Measurements from ENCODE around the gene ZKSCAN1.
A peak's percentile ranks its signal among the peaks of the same experiment; 100 is the strongest.

ZKSCAN1 gene

DNA sequence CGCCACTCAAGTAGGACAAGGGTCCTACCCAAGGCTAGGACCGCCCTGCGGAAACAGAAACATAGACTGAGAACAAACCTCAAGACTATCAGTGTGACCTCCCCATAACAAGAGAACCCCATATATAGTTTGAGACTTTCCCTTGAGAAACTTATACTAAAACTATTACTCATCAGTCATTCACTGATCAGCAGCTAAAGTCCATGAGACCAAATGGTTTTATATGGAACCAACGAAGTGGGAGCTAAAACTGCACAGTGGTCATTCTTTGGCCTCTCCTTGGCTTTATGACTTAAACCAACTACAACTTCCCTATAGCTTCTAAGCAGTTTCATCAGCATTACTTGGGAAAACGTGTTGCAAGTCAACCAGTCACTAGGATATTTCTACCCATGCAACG, 20.5 kb downstream of the ZKSCAN1 start:
- DNase-seq (ENCODE audit: low read depth, low spot score): no peak

DNA sequence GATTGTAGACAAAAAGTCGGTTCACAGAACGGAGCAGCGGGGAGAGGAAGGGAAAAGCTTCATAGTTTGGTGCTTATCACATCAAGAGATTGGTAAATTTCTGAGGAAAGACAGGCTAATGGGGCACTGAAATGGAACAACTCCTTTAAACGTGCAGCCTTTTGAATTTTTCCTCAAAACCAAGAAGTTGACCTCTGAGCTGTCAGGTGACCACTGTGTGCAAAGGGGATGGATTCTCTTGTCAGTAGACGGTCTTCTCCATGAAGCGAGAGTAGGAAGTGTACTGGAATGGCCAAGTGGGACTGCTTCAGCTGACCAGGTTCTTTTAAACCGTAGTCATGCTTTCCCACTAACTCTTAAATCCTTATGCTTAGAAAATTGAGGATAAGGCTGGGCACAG, 22.9 kb downstream of the ZKSCAN1 start:
- no peak for DNase-seq (ENCODE audit: low read depth, low spot score)

DNA sequence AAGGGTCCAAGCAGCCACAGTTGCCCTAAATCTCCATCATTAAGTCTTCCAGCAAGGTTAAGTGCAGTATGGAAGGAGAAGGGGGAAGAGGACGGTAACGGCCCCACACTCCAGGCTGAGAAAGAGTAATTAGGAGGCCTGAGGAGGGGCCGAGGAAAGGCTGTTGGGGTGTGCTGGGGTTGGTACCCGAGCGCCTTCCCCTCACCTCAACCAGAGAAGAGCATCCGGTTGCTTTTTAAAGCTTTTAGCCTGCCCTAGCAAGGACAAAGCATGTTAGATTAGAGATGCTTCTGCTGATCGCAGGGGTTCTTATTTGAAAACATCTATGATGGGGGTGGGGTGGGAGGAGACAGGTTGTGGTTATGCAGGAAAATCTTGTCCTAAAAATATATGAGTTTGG, 25.2 kb downstream of the ZKSCAN1 start:
- DNase-seq (ENCODE audit: low read depth, low spot score): no peak

DNA sequence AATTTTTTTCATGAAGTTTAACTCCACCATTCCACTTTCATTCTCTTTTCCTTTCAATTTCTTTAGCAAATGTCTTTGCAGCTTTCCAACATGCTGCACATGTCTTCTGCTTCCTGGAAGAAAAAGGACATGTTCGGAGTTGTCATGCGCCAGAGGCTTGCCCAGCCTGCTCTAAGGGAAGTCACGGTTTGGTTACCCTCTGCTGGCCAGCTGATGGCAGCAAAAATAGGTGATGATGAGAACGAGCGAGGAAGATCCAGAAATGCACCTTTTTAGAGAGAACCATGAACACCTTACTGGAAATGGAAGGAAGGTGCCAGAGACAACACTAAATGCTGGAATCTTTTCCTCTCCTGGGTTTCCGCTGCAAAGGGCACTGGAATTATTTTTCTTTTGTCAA, 29.3 kb downstream of the ZKSCAN1 start:
- no peak for DNase-seq (ENCODE audit: low read depth, low spot score)

DNA sequence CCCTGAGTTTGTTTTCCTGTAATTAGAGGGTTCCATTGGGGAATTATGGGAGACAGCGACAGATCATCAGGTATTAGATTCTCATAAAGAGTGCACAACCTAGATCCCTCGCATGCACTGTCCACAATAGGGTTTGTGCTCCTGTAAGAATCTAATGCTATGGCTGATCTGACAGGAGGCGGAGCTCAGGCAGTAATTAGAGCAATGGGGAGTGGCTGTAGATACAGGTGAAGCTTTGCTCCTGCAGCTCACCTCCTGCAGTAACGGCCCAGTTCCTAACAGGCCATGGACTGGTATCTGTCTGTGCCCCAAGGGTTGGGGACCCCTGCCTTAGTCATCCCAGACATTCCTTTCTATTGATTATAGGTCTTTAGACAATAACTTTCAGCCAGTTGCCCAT, 33.3 kb downstream of the ZKSCAN1 start:
- no peak for DNase-seq (ENCODE audit: low read depth, low spot score)

DNA sequence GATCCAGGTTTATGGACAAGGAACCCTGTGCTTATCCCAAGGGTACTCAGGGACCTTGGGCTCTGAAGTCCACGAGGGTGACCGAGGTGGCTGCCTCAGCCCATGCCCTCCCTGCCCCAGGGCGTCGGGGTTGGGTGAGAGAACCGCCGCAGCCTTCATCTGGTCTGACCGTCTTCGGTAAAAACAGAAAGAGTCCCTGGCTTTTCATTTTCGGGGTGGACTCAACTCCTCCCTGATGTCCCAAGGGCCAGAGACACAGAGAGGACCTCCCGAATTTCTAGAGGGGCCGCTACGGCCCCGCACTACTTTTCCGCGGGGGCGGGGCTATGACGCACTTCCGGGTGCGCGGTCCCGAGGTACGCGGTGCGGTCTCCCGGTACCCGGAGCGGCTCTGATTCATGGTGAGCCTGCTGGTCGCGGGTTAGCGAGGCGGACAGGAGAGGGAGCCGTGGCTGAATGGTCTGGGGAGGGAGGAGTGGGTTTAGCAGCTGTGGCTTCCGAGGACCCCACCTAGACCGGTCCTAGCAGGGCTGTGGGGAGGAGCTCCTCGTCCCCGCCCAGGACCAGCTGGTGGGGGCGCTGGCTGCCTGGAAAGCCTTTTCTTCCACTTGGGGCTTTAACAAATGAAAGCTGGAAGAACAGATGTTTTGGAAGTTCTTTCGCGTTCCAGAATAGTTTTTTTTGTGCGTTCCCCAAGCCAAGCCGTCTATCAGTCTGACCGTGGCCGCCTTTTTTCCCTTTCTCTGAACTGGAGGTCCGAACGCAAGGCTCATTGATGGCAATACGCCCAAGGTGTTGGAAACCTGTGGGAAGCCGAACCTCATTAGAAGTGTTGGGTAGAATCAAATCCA, 34.3 kb downstream of the ZKSCAN1 start, which contains the start of gene ZSCAN21:
TSS of gene ZSCAN21 (plus strand) at position 334 of the 851 bp plus-strand sequence. CDS start 7,233 bp downstream, outside the sequence.
- DNase-seq (ENCODE audit: low read depth, low spot score): peak; percentile 93

DNA sequence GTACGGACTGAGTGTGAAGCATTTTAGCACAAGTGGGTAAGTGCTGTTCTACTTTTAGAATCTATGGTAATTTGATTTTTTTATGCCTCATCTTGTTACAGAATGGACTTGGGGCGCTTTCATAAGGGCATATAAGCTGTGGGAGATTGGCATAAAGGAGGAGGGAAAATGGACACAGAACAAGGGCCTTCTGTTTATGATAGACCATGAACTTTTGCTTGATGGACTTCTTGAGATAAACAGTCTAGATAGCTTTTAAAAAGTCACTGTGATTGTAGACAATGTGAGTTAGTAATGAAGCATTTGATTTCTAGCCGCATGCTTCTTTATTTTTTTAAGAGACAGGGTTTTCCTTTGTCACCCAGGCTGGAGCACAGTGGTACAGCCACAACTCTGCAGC, 36.2 kb downstream of the ZKSCAN1 start:
- no peak for DNase-seq (ENCODE audit: low read depth, low spot score)

DNA sequence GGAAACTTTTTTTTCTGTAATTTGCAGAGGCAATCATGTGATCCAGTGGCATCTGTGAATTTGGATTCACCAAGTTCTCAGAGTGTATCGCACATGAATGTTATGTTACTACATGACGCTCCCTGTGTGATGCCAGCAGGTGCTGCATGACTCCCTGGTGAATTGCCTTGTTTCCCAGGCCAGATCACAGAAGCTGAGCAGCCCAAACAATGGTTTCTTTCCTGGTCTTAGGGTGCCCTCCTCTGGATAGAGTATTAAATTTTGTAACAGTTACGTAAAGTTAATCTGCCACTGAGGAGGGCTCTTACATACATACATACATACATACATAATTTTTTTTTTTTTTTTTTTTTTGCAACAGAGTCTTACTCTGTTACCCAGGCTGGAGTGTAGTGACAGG, 37.8 kb downstream of the ZKSCAN1 start:
- peak; percentile 32 for DNase-seq (ENCODE audit: low read depth, low spot score)

DNA sequence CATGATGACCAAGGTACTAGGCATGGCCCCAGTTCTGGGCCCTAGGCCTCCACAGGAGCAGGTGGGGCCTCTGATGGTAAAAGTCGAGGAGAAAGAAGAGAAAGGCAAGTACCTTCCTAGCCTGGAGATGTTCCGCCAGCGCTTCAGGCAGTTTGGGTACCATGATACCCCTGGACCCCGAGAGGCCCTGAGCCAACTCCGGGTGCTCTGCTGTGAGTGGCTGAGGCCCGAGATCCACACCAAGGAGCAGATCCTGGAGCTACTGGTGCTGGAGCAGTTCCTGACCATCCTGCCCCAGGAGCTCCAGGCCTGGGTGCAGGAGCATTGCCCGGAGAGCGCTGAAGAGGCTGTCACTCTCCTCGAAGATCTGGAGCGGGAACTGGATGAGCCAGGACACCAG, 41.6 kb downstream of the ZKSCAN1 start:
- DNase-seq (ENCODE audit: low read depth, low spot score): no peak

DNA sequence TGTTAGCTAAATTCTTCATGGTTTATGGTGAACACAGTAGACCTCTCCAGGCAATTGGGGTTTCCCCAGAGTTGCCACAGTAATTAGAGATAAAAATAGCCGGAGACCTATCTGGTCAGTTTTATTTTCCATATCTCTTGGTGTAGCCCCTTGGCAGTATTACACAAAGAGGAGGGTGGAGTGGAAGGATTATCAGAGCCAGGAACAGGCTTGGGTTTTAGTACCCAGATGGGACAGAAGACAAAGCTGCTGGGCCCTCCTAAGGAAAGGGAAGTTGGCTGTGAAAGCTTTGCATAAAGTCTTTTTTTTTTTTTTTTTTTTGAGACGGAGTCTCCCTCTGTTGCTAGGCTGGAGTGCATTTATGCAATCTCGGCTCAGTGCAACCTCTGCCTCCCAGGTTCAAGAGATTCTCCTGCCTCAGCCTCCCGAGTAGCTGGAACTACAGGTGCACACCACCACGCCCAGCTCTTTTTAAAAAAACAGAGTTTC, 43.9 kb downstream of the ZKSCAN1 start:
- no peak for DNase-seq (ENCODE audit: low read depth, low spot score)

DNA sequence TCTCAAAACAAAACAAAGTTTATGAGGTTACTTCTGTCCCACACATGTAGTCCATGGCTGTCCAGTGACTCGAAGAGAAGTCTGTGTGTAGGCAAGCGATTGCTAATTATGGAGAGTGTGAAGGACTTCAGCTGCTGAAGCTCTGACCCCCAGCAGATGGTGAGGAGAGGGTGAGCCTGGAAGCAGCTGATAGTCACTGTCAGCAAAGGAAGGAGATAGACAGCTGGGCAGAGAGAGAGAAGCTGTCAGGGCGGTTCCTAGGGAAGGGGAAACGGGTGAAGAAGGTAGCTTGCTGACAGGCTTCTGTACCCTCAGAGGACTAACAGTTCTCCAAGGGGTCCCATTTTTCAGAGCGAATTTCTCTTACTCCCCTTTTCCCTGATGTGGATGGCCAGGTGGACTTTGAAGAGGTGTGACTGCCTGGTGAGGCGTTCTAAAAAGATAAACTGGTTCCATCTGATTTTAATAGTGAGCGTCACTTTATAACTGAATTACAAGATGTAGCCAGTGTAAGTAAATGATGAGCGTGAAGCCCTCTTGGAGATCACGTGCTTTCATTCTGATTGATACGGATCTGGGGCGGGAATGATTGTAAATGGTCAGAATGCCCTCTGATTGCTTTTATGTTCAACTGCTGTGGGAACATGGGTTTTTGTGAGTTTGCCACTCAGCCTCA, 46.3 kb downstream of the ZKSCAN1 start:
- DNase-seq (ENCODE audit: low read depth, low spot score): no peak

DNA sequence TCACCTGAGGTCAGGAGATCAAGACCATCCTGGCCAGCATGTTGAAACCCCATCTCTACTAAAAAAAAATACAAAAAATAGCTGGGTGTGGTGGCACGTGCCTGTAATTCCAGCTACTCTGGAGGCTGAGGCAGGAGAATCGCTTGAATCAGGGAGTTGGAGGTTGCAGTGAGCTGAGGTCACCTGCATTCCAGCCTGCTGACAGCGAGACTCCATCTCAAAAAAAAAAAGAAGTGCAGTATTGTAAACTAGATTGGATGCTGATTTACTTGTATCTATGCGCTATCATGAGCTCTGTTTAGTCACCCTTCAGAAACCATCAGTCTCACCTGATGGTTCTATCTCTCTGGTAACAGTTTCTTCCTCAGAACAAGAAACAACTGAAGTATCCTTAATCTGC, 48.0 kb downstream of the ZKSCAN1 start:
- no peak for DNase-seq (ENCODE audit: low read depth, low spot score)

DNA sequence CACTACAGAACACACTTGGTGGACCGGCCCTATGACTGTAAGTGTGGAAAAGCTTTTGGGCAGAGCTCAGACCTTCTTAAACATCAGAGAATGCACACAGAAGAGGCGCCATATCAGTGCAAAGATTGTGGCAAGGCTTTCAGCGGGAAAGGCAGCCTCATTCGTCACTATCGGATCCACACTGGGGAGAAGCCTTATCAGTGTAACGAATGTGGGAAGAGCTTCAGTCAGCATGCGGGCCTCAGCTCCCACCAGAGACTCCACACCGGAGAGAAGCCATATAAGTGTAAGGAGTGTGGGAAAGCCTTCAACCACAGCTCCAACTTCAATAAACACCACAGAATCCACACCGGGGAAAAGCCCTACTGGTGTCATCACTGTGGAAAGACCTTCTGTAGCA, 48.8 kb downstream of the ZKSCAN1 start:
- no peak for DNase-seq (ENCODE audit: low read depth, low spot score)

DNA sequence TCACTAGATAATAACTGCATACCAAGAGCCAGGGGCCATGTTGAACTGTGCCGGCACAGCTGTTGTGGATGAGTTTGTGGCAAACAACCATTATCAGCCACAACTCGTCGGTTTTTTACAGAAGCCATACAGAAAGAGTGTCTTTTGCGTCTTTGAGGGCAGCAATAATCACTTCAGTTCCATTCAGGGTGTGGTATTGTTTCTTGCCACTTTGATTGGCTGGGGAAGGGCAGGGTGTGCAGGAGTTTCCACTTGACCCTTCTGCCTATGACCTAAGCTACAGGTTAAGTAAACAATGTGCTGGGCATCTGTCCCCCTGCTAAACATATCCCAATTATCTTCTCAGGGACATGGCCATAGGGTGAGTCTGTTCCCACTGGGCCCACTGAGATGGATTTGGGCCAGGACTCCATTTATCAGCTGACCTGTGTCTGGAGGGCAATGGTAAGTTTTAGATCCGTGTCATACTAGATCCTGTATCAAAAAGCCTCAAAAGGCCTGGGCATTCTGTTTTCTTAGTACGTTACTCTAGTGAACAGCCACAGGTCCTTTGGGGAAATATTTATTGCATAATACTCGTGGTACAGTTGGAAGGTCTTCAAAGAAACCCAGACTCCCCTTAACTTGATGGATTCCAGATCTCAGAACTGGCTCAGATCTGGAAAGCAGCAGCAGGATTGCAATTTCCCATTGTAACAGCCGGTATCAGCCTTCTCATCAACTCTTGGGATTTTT, 50.2 kb downstream of the ZKSCAN1 start:
- peak; percentile 49 for DNase-seq (ENCODE audit: low read depth, low spot score)

DNA sequence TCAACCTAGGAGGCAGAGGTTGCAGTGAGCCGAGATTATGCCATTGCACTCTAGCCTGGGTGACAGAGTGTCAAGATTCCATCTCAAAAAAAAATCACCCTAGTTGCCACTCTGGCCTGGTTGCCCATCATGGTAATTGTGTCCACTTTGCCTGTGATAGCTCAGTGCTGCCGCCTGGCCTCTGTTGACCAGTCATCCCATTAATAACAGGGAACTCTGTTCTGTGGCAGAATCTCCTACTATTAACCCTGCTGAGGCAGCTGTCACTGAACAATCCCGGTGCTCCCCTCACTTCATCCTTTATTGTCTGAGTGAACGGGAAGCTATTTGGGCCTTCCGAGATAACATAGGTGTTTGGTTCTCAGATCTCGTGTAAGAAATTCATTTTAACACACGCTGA, 51.6 kb downstream of the ZKSCAN1 start:
- no peak for DNase-seq (ENCODE audit: low read depth, low spot score)

DNA sequence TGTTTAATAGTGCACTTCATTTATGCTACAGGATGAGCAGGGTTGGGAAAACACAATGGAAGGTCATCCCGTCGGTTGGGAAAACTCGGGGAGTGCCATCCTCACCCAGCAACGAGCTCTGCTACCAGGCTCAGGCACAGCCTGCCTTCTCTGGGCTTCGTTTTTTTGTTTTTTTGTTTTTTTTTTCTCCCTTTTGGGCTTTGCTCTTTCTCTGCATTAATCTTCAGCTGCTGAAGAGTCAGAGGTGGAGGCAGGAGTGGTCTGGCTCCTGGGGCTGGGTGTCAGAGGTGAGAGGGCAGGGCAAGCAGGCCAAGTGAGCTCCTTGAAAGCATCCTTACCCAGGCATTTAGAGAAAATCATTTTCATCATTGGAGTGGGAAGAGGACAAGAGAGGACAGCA, 54.6 kb downstream of the ZKSCAN1 start:
- DNase-seq (ENCODE audit: low read depth, low spot score): no peak

DNA sequence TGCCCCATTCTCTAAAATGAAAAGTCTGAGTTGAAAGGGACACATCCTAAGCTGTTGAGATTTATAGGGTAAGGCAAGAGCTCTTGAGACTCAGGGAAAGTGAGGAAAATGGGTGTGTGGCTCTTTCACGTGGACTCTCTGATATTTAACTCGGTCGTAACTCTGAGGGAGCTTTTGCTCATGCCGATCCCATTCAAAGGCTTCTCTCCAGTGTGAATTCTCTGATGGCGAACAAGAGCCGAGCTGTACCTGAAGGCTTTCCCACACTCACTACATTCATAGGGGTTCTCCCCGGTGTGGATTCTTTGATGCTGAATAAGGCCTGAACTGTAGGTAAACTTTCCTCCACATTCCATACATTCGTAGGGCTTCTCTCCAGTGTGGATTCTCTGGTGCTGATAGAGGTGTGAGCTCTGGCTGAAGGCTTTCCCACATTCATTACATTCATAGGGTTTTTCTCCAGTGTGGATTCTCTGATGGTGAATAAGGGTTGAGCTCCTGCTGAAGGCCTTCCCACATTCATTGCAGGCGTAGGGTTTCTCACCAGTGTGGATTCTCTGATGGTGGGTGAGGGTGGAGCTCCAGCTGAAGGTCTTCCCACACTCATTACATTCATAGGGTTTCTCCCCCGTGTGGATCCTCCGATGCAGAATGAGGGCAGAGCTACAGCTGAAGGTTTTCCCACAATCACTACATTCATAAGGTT, 55.8 kb downstream of the ZKSCAN1 start:
- DNase-seq (ENCODE audit: low read depth, low spot score): no peak

DNA sequence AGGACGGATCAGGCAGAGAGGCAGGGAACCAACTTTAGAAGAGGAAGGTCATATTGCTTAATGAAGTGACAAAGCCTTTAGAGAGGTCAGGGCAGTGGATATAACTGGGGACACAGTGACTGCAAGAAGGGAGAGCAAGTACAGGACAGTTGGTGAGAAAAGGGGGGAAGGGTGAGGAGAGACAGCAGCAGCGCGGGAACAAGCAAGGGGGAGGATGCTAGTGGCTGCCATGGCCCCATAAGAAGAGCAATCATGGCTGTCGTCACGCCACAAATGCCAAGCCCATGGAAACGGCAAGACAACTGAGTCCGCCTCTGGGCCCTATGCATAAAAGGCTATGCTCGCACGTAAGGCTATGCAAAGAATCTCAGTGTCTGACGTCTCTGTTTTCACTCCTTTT, 57.1 kb downstream of the ZKSCAN1 start:
- DNase-seq (ENCODE audit: low read depth, low spot score): no peak

DNA sequence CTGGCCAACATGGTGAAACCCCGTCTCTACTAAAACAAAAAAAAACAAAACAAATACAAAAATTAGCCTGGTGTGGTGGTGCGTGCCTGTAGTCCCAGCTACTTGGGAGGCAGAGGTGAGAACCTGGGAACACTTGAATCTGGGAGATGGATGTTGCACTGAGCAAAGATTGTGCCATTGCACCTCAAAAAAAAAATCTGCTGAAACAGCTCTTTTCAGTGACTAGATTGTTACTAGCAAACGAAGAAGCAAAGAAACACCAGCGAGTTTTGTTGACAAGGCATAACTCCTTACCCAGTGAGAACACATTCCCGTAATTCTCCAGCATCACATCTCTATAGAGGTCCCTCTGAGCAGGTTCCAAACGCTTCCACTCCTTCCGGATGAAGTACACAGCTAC, 59.4 kb downstream of the ZKSCAN1 start:
- no peak for DNase-seq (ENCODE audit: low read depth, low spot score)

DNA sequence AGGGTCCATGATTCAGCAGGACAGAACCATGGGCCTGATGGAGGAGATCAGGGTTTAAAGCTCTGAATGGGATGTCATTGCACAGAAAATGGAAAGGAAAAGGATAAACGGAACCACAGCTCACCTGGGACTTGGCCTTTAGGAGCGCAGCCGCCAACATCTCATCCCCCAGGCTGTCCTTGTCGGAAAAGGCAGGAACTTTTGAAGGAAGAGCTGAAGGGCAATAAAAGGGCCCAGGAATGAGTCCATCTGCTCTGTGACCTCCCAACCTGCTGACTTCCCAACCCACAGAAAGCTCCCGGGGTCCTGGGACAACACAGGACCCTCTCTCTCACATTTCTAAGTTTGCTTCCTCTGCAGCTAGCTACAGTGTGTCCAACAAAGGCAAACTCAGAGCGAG, 60.0 kb downstream of the ZKSCAN1 start:
- DNase-seq (ENCODE audit: low read depth, low spot score): no peak

DNA sequence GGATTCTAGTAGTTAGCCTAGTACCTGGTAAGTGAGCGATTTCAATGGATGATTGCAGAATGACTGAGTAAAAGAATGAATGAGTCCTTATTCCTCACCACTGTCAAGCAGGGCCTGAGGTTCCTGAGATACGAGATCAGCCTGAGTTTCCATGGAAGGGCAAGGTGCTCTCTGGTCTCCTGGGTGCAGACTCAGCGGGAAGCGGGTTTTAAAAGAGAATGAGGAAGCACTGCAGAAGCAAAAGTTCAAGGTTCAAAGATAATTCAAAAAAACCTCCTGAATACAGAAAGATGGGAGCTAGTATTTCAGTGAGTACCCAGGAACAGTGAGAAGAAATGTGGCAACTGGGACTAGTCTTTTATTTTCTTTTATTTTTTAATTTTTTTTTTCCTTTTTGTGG, 61.8 kb downstream of the ZKSCAN1 start:
- no peak for DNase-seq (ENCODE audit: low read depth, low spot score)
